Panc1 (cell line): ENCODE measurements around the gene DMAC1. TPM values are rescaled to one million over a fixed set of nuclear protein-coding genes. Genes with fewer than 3 reads are reported as not detected.

Source experiments
- ATAC-seq: fragments of 200-7000 bp; cut with Tn5 transposase; 2 replicates; pipeline ENCODE4 v1.9.1; 2020; ENCODE audit warnings: mild to moderate bottlenecking, moderate library complexity
- BruUV-seq: library from RNA; stranded (reverse); fragments of 400-500 nt; replicated peaks from 2 replicates; lab custom pipeline; 2021; lab: Mats Ljungman, UMichigan
- CTCF ChIA-PET: fragments of 300-600 bp; sonication (Branson Sonifier 250); formaldehyde crosslinking; loops from one replicate; lab custom pipeline; 2022; ENCODE audit warnings: antibody characterized with exemption; lab: Charles Lee
- POLR2A ChIA-PET: fragments of 300-600 bp; sonication (Branson Sonifier 250); formaldehyde crosslinking; loops from one replicate; lab custom pipeline; 2022; ENCODE audit warnings: antibody characterized with exemption; lab: Charles Lee
- DNase-seq: peaks from one replicate; pipeline ENCODE4 v3.0.0-alpha.2; 2010; ENCODE audit warnings: low read depth, low spot score
- H3K27ac ChIP-seq: 2 replicates; pipeline ENCODE4 v1.5.1; 2011; ENCODE audit warnings: mild to moderate bottlenecking, low read length, inconsistent platforms
- H3K27me3 ChIP-seq: fragments of 200-500 bp; sonication (Bioruptor generic); 2 replicates; pipeline ENCODE4 v1.6.0; 2014; ENCODE audit warnings: low read length, inconsistent platforms; ENCODE audit not compliant: control insufficient read depth, insufficient read depth
- H3K36me3 ChIP-seq: fragments of 200-500 bp; sonication (Bioruptor generic); 2 replicates; pipeline ENCODE4 v1.5.1; 2014; ENCODE audit warnings: inconsistent platforms, mild to moderate bottlenecking, low read length, moderate library complexity; ENCODE audit not compliant: control insufficient read depth, insufficient read depth
- H3K4me1 ChIP-seq: 2 replicates; pipeline ENCODE4 v1.5.1; 2011; ENCODE audit warnings: inconsistent platforms, mild to moderate bottlenecking, low read length, moderate library complexity; ENCODE audit not compliant: control insufficient read depth, insufficient read depth
- H3K4me3 ChIP-seq, 2 experiments: 2 replicates each; pipeline ENCODE4 v1.5.1; 2011 to 2012; ENCODE audit warnings: low read depth in 2 of 2, low read length in 2 of 2, mild to moderate bottlenecking in 2 of 2, inconsistent platforms in 1 of 2, moderate library complexity in 1 of 2
- H3K9me3 ChIP-seq: fragments of 200-500 bp; sonication (Bioruptor generic); 2 replicates; pipeline ENCODE4 v1.5.1; 2014; ENCODE audit warnings: low read depth, mild to moderate bottlenecking, inconsistent platforms, low read length, moderate library complexity; ENCODE audit not compliant: control insufficient read depth, insufficient read depth
- CTCF ChIP-seq: fragments of 450-650 bp; IDR thresholded peaks from 2 replicates; pipeline ENCODE4 v1.5.1; 2017; ENCODE audit warnings: mild to moderate bottlenecking
- POLR2AphosphoS5 ChIP-seq: IDR thresholded peaks from 2 replicates; pipeline ENCODE4 v1.6.1; 2012; ENCODE audit warnings: mild to moderate bottlenecking, low read depth, low read length, moderate library complexity
- REST ChIP-seq, 2 experiments: IDR thresholded peaks; 2 replicates each; pipeline ENCODE4 v1.6.1; 2011 to 2012; ENCODE audit warnings: low read depth in 2 of 2, control low read depth in 1 of 2, low read length in 1 of 2, mild to moderate bottlenecking in 1 of 2, moderate library complexity in 1 of 2; ENCODE audit not compliant: insufficient read depth in 1 of 2
- SIN3A ChIP-seq: IDR thresholded peaks from 2 replicates; pipeline ENCODE4 v1.6.1; 2012; ENCODE audit warnings: low read depth, mild to moderate bottlenecking, low read length, moderate library complexity, borderline replicate concordance; ENCODE audit not compliant: insufficient read depth
- TCF7L2 ChIP-seq: IDR thresholded peaks from 2 replicates; pipeline ENCODE4 v1.6.1; 2011; ENCODE audit warnings: mild to moderate bottlenecking, low read depth, low read length, inconsistent platforms
- in situ Hi-C: cut with HindIII; loops from 2 replicates; pipeline ENCODE4 v1.10.0; 2016; ENCODE audit warnings: low sequenced_read_pairs, low pct_unique_long_range_greater_than_20kb
- intact Hi-C: fragments of 100-400 bp; cut with micrococcal nuclease; formaldehyde crosslinking; loops from one replicate; pipeline ENCODE4 v1.10.0; 2022; ENCODE audit not compliant: unreplicated experiment
- total RNA-seq: library from RNA; stranded (reverse); gene quantifications from one replicate; pipeline ENCODE4 v1.2.1, GENCODE V29; 2021; ENCODE audit not compliant: unreplicated experiment

Gene DMAC1
- total RNA-seq, 1 experiment from 2014 or later = 13.8 TPM

- H3K4me3 ChIP-seq = no peak overlapping the region
- ChIA-PET CTCF (no interaction called here), POLR2A (no interaction called here)
- DNase-seq (no peak), ATAC-seq (no peak)
- BruUV-seq = no TSS peak
- TF ChIP-seq POLR2AphosphoS5 = no peak
- TF ChIP-seq REST (IDR thresholded peaks at IDR 0.05; ENCODE audit: insufficient read depth in 1 of 2, low read depth in 2 of 2, low read length in 1 of 2) = no peak
- no peak for TF ChIP-seq TCF7L2
- TF ChIP-seq CTCF = no peak
- TF ChIP-seq SIN3A = no peak
- H3K9me3 ChIP-seq = no peaks in the 10 kb centered on the region
- intact Hi-C loops (no loop called here), in situ Hi-C loops (no loop called here)
- no peaks in the 10 kb centered on the region for H3K4me1 ChIP-seq
- no peak overlapping the region for H3K27ac ChIP-seq
- H3K36me3 ChIP-seq = no peaks in the 10 kb centered on the region
- no peaks in the 10 kb centered on the region for H3K27me3 ChIP-seq
Observed at GRCh38 chr9:7790819-7791182, 8.8 kb downstream of the DMAC1 start.

- BruUV-seq = no TSS peak
- intact Hi-C loops (no loop called here), in situ Hi-C loops (no loop called here)
- Histone ChIP-seq H3K4me1 (no peaks in the 10 kb centered on the region), H3K9me3 (no peaks in the 10 kb centered on the region), H3K36me3 (no peaks in the 10 kb centered on the region), H3K27me3 (no peaks in the 10 kb centered on the region), H3K27ac (no peak overlapping the region), H3K4me3 (no peak overlapping the region)
- POLR2A ChIA-PET = no interaction called here
- ATAC-seq = no peak
- no peak for DNase-seq
- CTCF ChIA-PET = no interaction called here
- TF ChIP-seq CTCF (no peak), POLR2AphosphoS5 (no peak), SIN3A (no peak), REST (IDR thresholded peaks at IDR 0.05; ENCODE audit: insufficient read depth in 1 of 2, low read depth in 2 of 2, low read length in 1 of 2) (no peak), TCF7L2 (no peak)
Observed at GRCh38 chr9:7790022-7790818, 9.4 kb downstream of the DMAC1 start.
